Lung (tissue), 12 donors: Measurements from ENCODE around the gene ULK4. TPM values are rescaled to one million over a fixed set of nuclear protein-coding genes. Genes with fewer than 3 reads are reported as not detected.
"Not testable (repeated sequence)": the region's sequence is repeated elsewhere in the genome, so short reads cannot be mapped to it uniquely, and the experiment has no call there.

Source experiments
- ATAC-seq: fragments of 200-7000 bp; cut with Tn5 transposase; one replicate; pipeline ENCODE4 v1.9.1; 2020; ENCODE audit warnings: moderate number of reproducible peaks; ENCODE audit not compliant: insufficient read depth, low FRiP score
- DNase-seq, 3 donors: peaks; one replicate each; pipeline ENCODE4 v3.0.0-alpha.2; 2013 to 2017
- H3K27ac ChIP-seq, 2 donors: one replicate each; pipeline ENCODE4 v1.5.1; 2013; ENCODE audit warnings: mild to moderate bottlenecking in 2 of 2, moderate library complexity in 2 of 2, control low read depth in 1 of 2, inconsistent platforms in 1 of 2, low read depth in 1 of 2, low read length in 1 of 2
- H3K27me3 ChIP-seq, 3 donors: one replicate each; pipeline ENCODE4 v1.5.1; 2013; ENCODE audit warnings: low read length in 2 of 3; ENCODE audit not compliant: control insufficient read depth in 3 of 3, insufficient read depth in 3 of 3
- H3K36me3 ChIP-seq, 4 donors: one replicate each; pipeline ENCODE4 v1.5.1; 2013; ENCODE audit warnings: low read length in 4 of 4, mild to moderate bottlenecking in 1 of 4, moderate library complexity in 1 of 4; ENCODE audit not compliant: control insufficient read depth in 4 of 4, insufficient read depth in 4 of 4
- H3K4me1 ChIP-seq, 5 donors: one replicate each; pipeline ENCODE4 v1.5.1; 2013; ENCODE audit warnings: low read length in 5 of 5, mild to moderate bottlenecking in 2 of 5, moderate library complexity in 1 of 5; ENCODE audit not compliant: control insufficient read depth in 5 of 5, insufficient read depth in 5 of 5
- H3K4me3 ChIP-seq: one replicate; pipeline ENCODE4 v1.5.1; 2013; ENCODE audit warnings: mild to moderate bottlenecking, control low read depth, moderate library complexity
- H3K9ac ChIP-seq, 2 donors: one replicate each; pipeline ENCODE4 v1.5.1; 2013; ENCODE audit warnings: low read length in 2 of 2, control low read depth in 1 of 2; ENCODE audit not compliant: insufficient read depth in 1 of 2
- H3K9me3 ChIP-seq, 4 donors: one replicate each; pipeline ENCODE4 v1.5.1; 2013; ENCODE audit warnings: low read length in 3 of 4, mild to moderate bottlenecking in 1 of 4, moderate library complexity in 1 of 4; ENCODE audit not compliant: control insufficient read depth in 4 of 4, insufficient read depth in 3 of 4
- CTCF ChIP-seq: IDR thresholded peaks from 2 replicates; pipeline ENCODE4 v1.5.1; 2012; ENCODE audit warnings: mild to moderate bottlenecking; ENCODE audit errors: control extremely low read depth, extremely low read depth
- WGBS, 2 donors: extraction: QIAGEN DNeasy Blood & Tissue Kit; methylation state at CpG; one replicate each; pipeline ENCODE4 v1.1.7; 2013; 5-methylcytosine and 5-hydroxymethylcytosine counted together
- polyA plus RNA-seq, 2 donors: library from polyadenylated mRNA; stranded (reverse); fragments of 200-250 nt; gene quantifications; one replicate each; pipeline ENCODE4 v1.2.1, GENCODE V29; 2013
- total RNA-seq, 2 donors: library from RNA; depleted of rRNA in 1 of 2; stranded (reverse); fragments of >200 nt in 1 of 2; gene quantifications; one replicate each; pipeline ENCODE4 v1.2.1, GENCODE V29; 2014 to 2021
- donor health status: control.
- donor health status: control.
- donor health status: Bipolar disorder and iron deficiency.
- donor health status: healthy.
- donor health status: DM: yes; HTN: yes; CAD: no.

The ULK4 gene
- total and polyA plus RNA-seq, 4 donors: 2.8 to 56.0 (median 12.6) TPM

DNA sequence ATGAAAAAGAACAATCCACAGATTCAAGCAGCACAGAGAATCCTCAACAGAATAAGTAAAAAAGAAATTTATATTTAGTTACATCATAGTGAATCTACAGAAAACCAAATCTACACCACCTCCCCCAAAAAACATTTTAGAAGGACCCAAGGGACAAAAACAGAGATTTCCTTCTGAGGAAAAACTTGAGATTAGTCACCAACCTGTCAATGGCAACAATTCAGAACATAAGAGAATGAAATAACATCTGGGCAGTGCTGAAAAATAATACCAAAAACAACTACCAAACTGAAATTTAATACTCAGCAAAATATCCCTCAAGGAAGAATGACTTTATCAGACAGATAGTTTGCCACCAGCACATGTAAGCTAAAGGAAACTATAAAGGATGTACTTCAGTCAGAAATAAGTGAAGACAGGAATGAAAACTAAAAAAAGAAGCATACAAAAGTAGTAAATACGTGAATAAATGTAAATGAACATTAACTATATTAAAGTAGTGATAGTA is 260.7 kb downstream of the ULK4 start:
- ATAC-seq (no peak), DNase-seq (no peak)
- no peak overlapping the region for H3K9ac ChIP-seq
- no peaks in the 10 kb centered on the region for H3K4me1 ChIP-seq
- no peak overlapping the region for H3K4me3 ChIP-seq
- no peaks in the 10 kb centered on the region for H3K36me3 ChIP-seq
- WGBS, 2 donors: 85 to 93% methylated on average over 1 of the region's 1 CpG
- H3K27me3 ChIP-seq: no peaks in the 10 kb centered on the region
- no peak for TF ChIP-seq CTCF
- no peak overlapping the region for H3K27ac ChIP-seq
- no peaks in the 10 kb centered on the region for H3K9me3 ChIP-seq

DNA sequence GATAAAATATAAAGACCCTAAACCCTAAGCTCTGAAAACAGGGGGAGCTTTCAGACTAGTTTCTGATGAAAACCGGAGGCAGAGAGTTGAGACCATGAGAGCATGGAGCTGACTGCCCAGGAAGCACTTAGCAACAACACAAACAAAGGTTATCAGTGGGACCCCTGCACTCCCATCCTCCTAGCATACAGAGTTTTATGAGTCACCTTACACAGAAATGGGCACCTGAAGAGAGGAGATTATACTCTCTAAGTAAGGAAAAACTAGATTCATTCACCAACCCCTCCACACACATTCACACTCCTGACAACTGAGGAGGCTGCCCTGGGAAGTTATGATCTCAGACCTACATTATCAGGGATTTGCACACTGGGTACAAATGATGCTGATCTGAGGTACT is 261.7 kb downstream of the ULK4 start:
- no peaks in the 10 kb centered on the region for H3K9me3 ChIP-seq
- no peak for DNase-seq
- WGBS, 2 donors: 84 to 95% methylated on average over 1 of the region's 1 CpG
- no peak overlapping the region for H3K27ac ChIP-seq
- no peak overlapping the region for H3K4me3 ChIP-seq
- no peaks in the 10 kb centered on the region for H3K27me3 ChIP-seq
- no peak overlapping the region for H3K9ac ChIP-seq
- no peaks in the 10 kb centered on the region for H3K4me1 ChIP-seq
- no peak for ATAC-seq
- no peaks in the 10 kb centered on the region for H3K36me3 ChIP-seq
- no peak for TF ChIP-seq CTCF

DNA sequence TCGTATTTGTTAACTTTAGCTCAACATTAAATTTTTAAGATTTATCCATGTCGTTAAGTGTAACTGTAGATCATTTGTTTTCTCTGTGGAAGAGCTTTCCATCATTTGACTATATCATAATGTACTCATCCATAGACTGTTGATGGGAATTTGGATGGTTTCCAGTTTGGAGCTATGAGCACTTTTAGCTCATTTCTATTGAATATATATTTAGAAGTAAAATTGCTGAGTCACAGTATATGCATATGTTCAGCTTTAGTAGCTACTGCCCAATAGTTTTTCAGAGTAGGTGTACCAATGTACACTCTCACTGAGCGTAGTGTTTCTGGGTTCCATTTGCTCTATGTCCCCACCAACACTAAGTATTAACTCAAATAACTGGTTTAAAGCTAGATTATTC is 263.0 kb downstream of the ULK4 start:
- no peak overlapping the region for H3K9ac ChIP-seq
- H3K36me3 ChIP-seq: no peaks in the 10 kb centered on the region
- H3K27ac ChIP-seq: no peak overlapping the region
- H3K9me3 ChIP-seq: no peaks in the 10 kb centered on the region
- H3K4me1 ChIP-seq: peaks cover 0 to 4% (median 0%) of the 10 kb centered on the region in 5 donors
- ATAC-seq: no peak
- H3K4me3 ChIP-seq: no peak overlapping the region
- H3K27me3 ChIP-seq: no peaks in the 10 kb centered on the region
- 97 to 99% methylated on average over 3 of the region's 3 CpGs for WGBS, 2 donors
- DNase-seq: no peak
- no peak for TF ChIP-seq CTCF

- Histone ChIP-seq H3K36me3 (no peaks in the 10 kb centered on the region), H3K9ac (no peak overlapping the region), H3K9me3 (no peaks in the 10 kb centered on the region), H3K4me3 (no peak overlapping the region), H3K27ac (no peak overlapping the region), H3K4me1 (peaks cover 0 to 7% (median 0%) of the 10 kb centered on the region in 5 donors), H3K27me3 (no peaks in the 10 kb centered on the region)
- DNase-seq (no peak), ATAC-seq (no peak)
- WGBS, 2 donors: 97% methylated on average over 1 of the region's 1 CpG
- TF ChIP-seq CTCF: no peak
Observed at GRCh38 chr3:41697702-41698101, 264.2 kb downstream of the ULK4 start.

DNA sequence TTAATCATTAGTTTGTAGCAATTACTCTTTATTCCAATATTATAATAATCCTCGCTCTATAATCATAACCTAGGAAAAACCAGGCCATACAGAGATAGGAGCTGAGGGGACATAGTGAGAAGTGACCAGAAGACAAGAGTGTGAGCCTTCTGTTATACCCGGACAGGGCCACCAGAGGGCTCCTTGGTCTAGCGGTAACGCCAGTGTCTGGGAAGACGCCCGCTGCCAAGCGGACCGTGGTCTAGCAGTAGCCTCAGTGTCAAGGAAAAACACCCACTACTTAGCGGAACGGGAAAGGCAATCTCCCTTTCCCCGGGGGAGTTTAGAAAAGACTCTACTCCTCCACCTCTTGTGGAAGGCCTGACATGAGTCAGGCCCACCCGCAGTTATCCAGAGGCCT is 266.1 kb downstream of the ULK4 start:
- WGBS, 2 donors: 91 to 93% methylated on average over 12 of the region's 12 CpGs
- not testable (repeated sequence) for DNase-seq, H3K4me3 ChIP-seq

More for the DNA sequence above, 266.1 kb downstream of the ULK4 start:
- not testable (repeated sequence) for H3K27ac ChIP-seq, H3K9me3 ChIP-seq, H3K4me1 ChIP-seq, H3K36me3 ChIP-seq, H3K9ac ChIP-seq, H3K27me3 ChIP-seq, ATAC-seq
